Activated T-helper 2 cell treated with anti-CD3 and anti-CD28 coated beads, Interferon-gamma antibody, Interleukin-2, Interleukin-4, amounts not matched to agents 10 μg/mL and 5 μg/mL and 100 μg/mL, durations not matched to agents 14 hours and 24 hours and 36 hours (primary cell): ENCODE results near the gene SLC9A2. TPM values are rescaled to one million over a fixed set of nuclear protein-coding genes. Genes with fewer than 3 reads are reported as not detected.

Experiments
- DNase-seq: peaks from one replicate; pipeline ENCODE4 v3.0.0; 2021; ENCODE audit warnings: low spot score
- H3K27ac Mint-ChIP-seq: one replicate; pipeline ENCODE4 v1.8.0; 2021; ENCODE audit warnings: mixed read lengths
- H3K27me3 Mint-ChIP-seq: one replicate; pipeline ENCODE4 v1.8.0; 2021; ENCODE audit warnings: low read depth, mixed read lengths
- H3K36me3 Mint-ChIP-seq: one replicate; pipeline ENCODE4 v1.8.0; 2021; ENCODE audit warnings: low read depth, mixed read lengths
- H3K4me1 Mint-ChIP-seq: one replicate; pipeline ENCODE4 v1.8.0; 2021; ENCODE audit warnings: low read depth, mixed read lengths
- H3K4me3 Mint-ChIP-seq: one replicate; pipeline ENCODE4 v1.8.0; 2021; ENCODE audit warnings: low read depth, mild to moderate bottlenecking, moderate library complexity, mixed read lengths
- H3K9me3 Mint-ChIP-seq: one replicate; pipeline ENCODE4 v1.8.0; 2021; ENCODE audit warnings: mixed read lengths
- intact Hi-C: fragments of 100-400 bp; cut with micrococcal nuclease; formaldehyde crosslinking; loops from one replicate; pipeline ENCODE4 v1.15.1; 2023
- total RNA-seq: library from RNA; stranded (reverse); gene quantifications from 2 replicates; pipeline ENCODE4 v1.2.3, GENCODE V29; 2022

The SLC9A2 gene
- total RNA-seq, 1 donor from 2014 or later: not detected

DNA sequence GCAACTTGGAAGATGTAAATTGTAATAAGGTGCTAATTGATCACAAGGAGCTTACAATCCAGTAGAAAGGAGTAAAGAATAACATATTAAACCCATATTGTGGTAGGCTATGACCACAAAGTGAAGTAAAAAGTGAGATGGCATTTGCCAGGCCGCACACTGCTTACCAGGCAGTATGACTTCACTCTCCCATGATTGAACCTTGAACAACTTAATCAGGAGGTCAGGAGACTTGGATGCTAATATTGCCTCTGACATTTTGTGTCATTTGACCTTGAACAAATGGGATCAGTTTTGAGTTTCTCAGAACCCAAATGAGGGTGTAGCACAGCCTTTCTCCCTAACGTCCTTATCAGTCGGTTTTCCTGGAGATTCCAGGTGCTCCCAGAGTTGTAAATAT is 44.0 kb downstream of the SLC9A2 start:
- H3K27me3 Mint-ChIP-seq: no peaks in the 10 kb centered on the region

GRCh38 chr2:102664471-102664909 is 45.1 kb downstream of the SLC9A2 start:
- DNase-seq: peak; percentile 24
- Mint-ChIP-seq H3K27me3 (no peaks in the 10 kb centered on the region), H3K27ac (no peak overlapping the region), H3K36me3 (no peaks in the 10 kb centered on the region), H3K4me3 (no peak overlapping the region), H3K4me1 (peaks cover 19% of the 10 kb centered on the region), H3K9me3 (no peaks in the 10 kb centered on the region)
- intact Hi-C loops: no loop called here

More for the DNA sequence above, 44.0 kb downstream of the SLC9A2 start:
- intact Hi-C loops: no loop called here
- H3K4me3 Mint-ChIP-seq: no peak overlapping the region
- no peaks in the 10 kb centered on the region for H3K36me3 Mint-ChIP-seq
- no peak overlapping the region for H3K27ac Mint-ChIP-seq
- DNase-seq: no peak
- peaks cover 22% of the 10 kb centered on the region for H3K4me1 Mint-ChIP-seq
- no peaks in the 10 kb centered on the region for H3K9me3 Mint-ChIP-seq

GRCh38 chr2:102667072-102667471 is 47.7 kb downstream of the SLC9A2 start:
- intact Hi-C loops: no loop called here
- Mint-ChIP-seq H3K4me3 (no peak overlapping the region), H3K9me3 (no peaks in the 10 kb centered on the region), H3K27ac (no peak overlapping the region), H3K4me1 (peaks cover 19% of the 10 kb centered on the region), H3K36me3 (no peaks in the 10 kb centered on the region), H3K27me3 (no peaks in the 10 kb centered on the region)
- DNase-seq: no peak

GRCh38 chr2:102668171-102668570 is 48.8 kb downstream of the SLC9A2 start:
- no peak for DNase-seq
- H3K36me3 Mint-ChIP-seq: no peaks in the 10 kb centered on the region
- H3K9me3 Mint-ChIP-seq: no peaks in the 10 kb centered on the region
- peaks cover 3% of the 10 kb centered on the region for H3K27me3 Mint-ChIP-seq
- H3K4me3 Mint-ChIP-seq: no peak overlapping the region
- H3K4me1 Mint-ChIP-seq: peaks cover 15% of the 10 kb centered on the region
- intact Hi-C loops: no loop called here
- no peak overlapping the region for H3K27ac Mint-ChIP-seq

DNA sequence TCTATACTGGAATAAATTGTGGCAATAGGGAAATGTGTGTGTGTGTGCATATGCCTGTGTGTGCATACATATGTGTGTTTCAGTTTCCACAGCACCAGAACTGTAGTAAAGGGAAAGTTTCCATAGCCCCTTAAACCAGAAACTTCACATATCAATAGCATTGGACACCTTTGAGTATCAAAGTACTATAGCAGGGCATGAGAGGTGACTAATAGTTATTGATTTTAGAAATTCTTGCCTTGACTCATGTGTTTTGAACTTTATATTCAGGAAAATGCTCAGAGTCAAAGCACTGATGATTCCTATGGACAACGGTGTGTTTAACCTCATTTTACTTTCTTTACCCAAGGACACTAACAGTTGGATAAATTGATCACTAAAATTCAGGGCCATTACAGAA is 50.0 kb downstream of the SLC9A2 start:
- H3K27ac Mint-ChIP-seq: no peak overlapping the region
- peaks cover 9% of the 10 kb centered on the region for H3K4me1 Mint-ChIP-seq
- intact Hi-C loops: no loop called here
- H3K27me3 Mint-ChIP-seq: peaks cover 3% of the 10 kb centered on the region
- no peak for DNase-seq
- H3K36me3 Mint-ChIP-seq: no peaks in the 10 kb centered on the region
- H3K9me3 Mint-ChIP-seq: no peaks in the 10 kb centered on the region
- H3K4me3 Mint-ChIP-seq: no peak overlapping the region

DNA sequence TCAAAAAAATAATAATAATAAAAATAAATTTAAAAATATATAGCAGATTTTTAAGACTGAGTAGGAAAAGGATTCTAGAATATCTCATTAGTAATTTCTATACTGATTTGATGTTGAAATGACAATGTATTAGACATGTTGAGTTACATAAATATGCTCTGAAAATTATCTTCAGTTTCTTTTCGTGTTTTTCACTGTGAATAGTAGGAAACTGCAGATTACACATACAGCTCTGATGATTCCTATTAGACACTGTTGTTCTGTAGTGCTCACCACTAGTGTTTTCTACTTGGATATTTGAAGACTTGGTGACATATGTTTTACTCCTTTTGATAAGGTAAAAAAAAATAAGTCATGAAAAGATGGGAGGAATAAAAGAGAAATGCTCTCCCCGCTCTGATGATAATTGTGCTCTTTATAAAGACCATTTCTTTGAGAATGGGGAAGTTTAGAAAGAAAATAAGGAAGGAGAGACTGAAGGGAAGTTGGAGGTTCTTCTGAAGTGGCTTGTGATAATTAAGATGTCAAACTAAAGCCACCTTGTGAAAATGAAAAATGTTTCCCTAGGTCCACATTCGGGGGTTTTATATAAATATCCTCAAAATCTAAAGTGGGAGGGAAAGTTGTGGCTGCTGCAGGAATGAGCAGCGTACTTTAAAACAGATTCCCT is 52.9 kb downstream of the SLC9A2 start:
- intact Hi-C loops: no loop called here
- Mint-ChIP-seq H3K9me3 (no peaks in the 10 kb centered on the region), H3K36me3 (no peaks in the 10 kb centered on the region), H3K4me1 (peaks cover 3% of the 10 kb centered on the region), H3K27me3 (peaks cover 4% of the 10 kb centered on the region), H3K27ac (no peak overlapping the region), H3K4me3 (no peak overlapping the region)
- no peak for DNase-seq

- H3K27me3 Mint-ChIP-seq: peaks cover 11% of the 10 kb centered on the region
Measured at GRCh38 chr2:102674370-102674769, 55.0 kb downstream of the SLC9A2 start.

DNA sequence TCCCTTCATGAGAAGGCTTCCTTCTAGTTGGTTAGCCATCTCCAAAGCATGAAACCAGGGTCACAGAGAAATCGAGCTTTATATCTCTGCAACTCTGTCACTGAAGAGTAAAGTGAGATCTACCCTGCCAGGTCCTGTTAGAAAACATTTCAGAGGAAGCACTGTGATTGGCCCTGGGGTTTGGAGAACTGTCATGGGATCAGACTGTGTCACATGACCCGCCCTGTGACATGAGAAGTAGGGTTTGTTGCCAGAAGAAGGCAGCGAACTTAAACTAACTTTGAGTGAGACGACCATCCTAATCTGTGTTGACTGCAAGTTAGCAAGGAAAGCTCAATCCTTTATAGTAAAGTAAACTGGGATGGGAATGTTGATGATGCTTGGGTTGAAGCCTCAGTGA is 55.5 kb downstream of the SLC9A2 start:
- Mint-ChIP-seq H3K27me3 (peaks cover 11% of the 10 kb centered on the region), H3K27ac (no peak overlapping the region), H3K4me3 (no peak overlapping the region), H3K9me3 (no peaks in the 10 kb centered on the region), H3K4me1 (peaks cover 3% of the 10 kb centered on the region), H3K36me3 (no peaks in the 10 kb centered on the region)
- intact Hi-C loops: no loop called here
- DNase-seq: no peak

More at GRCh38 chr2:102674370-102674769, 55.0 kb downstream of the SLC9A2 start:
- DNase-seq: no peak
- Mint-ChIP-seq H3K36me3 (no peaks in the 10 kb centered on the region), H3K27ac (no peak overlapping the region), H3K4me3 (no peak overlapping the region), H3K9me3 (no peaks in the 10 kb centered on the region), H3K4me1 (peaks cover 3% of the 10 kb centered on the region)
- intact Hi-C loops: no loop called here

GRCh38 chr2:102677244-102678215 is 58.2 kb downstream of the SLC9A2 start:
- intact Hi-C loops: no loop called here
- Mint-ChIP-seq H3K27ac (no peak overlapping the region), H3K9me3 (no peaks in the 10 kb centered on the region), H3K27me3 (peaks cover 13% of the 10 kb centered on the region), H3K4me1 (no peaks in the 10 kb centered on the region), H3K36me3 (no peaks in the 10 kb centered on the region), H3K4me3 (no peak overlapping the region)
- no peak for DNase-seq

DNA sequence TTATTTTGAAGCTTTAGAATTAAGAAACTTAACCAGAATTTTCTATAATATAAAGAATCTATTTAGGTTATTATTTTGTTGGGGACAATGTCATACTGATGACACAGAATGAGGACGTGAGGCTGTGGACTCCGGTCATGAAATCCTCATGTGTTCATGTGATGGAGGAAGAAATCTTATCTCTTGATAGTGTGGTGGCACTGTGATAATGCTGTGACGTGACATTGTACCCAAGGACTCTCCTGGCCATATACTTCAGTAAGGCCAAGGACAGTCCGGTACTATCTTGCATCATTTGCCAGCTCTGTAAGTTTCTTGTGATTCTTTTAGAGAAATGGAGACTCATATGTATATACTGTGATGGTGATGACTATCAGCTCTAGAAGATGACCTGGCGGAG is 59.1 kb downstream of the SLC9A2 start:
- Mint-ChIP-seq H3K9me3 (no peaks in the 10 kb centered on the region), H3K4me3 (no peak overlapping the region), H3K27me3 (peaks cover 13% of the 10 kb centered on the region), H3K4me1 (no peaks in the 10 kb centered on the region), H3K36me3 (no peaks in the 10 kb centered on the region), H3K27ac (no peak overlapping the region)
- intact Hi-C loops: no loop called here
- DNase-seq: no peak

DNA sequence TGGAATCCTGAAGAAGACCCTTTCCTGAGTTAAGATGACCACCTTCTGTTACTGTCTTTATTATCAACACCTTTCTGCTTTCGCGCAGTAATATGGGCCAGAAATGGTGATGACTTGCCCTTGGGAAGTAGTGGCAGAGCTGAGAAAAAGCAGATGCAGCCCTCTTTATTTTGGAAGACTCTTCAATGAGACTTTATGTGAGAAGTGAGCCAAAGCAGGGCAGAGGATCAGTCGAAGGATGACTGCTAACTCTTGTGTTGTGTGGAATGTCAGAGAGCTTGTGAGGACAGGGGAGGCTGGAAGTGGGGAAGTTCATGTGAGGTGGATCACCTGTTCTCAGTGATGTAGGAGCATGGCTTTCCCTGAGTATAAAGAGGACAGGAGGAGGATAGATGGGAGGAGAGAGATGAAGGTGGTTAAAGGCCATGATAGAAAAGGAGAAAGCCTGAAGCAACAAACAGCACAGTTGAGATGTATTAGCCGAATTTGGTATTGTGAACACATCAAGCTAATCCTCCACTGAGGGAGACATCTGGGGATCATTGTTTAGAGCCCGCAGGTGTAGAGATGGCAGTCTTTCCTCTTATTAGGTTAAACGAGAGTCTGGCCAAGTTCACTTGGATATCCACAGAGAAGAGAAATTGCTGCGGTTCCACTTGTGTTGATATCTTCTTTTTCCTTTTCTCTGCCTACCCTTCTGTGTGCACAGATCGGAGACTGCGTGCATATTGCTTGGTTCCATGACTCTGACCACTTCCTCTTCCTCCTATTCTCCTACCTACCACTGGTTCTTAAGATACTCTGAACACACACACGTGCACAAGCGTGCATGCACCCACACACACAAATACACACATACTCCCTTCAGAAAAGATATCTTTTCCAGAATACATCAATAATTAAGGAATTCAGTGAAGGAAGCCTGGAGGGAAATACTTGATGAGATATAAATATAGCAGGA is 67.4 kb downstream of the SLC9A2 start:
- Mint-ChIP-seq H3K27ac (no peak overlapping the region), H3K4me3 (no peak overlapping the region), H3K9me3 (no peaks in the 10 kb centered on the region), H3K36me3 (no peaks in the 10 kb centered on the region), H3K4me1 (no peaks in the 10 kb centered on the region), H3K27me3 (peaks cover 8% of the 10 kb centered on the region)
- intact Hi-C loops: no loop called here
- DNase-seq: no peak

DNA sequence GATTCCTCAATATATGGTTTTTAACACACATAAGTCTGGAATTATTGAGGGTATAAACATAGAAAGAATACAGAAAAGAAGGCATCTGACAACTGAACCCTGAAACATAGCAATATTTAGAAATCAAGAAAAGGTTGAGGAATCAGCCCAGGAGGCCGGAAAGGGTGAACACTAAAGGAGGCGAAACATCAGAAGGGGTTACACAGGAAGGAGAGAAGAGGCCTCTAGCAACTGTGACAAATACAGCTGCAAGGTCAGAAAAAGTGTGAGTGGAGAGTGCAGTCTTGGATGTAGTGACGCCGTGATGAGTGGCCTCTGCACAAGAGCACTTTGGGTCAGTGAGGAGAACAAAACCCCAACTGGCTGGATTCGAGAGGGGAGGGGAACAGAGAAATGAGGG is 70.7 kb downstream of the SLC9A2 start:
- Mint-ChIP-seq H3K27ac (no peak overlapping the region), H3K36me3 (no peaks in the 10 kb centered on the region), H3K4me1 (no peaks in the 10 kb centered on the region), H3K27me3 (peaks cover 12% of the 10 kb centered on the region), H3K9me3 (no peaks in the 10 kb centered on the region), H3K4me3 (no peak overlapping the region)
- intact Hi-C loops: no loop called here
- no peak for DNase-seq
